RWPE2 (cell line): ENCODE results near the gene MPO.

Source experiments
- ATAC-seq: fragments of 200-7000 bp; cut with Tn5 transposase; 3 replicates; pipeline ENCODE4 v1.9.1; 2021; ENCODE audit warnings: low read depth
- DNase-seq: peaks from one replicate; pipeline ENCODE4 v3.0.0-alpha.2; 2020; ENCODE audit warnings: low spot score
- H3K27ac ChIP-seq: fragments of 450-650 bp; 2 replicates; pipeline ENCODE4 v1.5.1; 2017; ENCODE audit warnings: mild to moderate bottlenecking; ENCODE audit not compliant: poor library complexity, severe bottlenecking
- H3K27me3 ChIP-seq: fragments of 250-450 bp; sonication (Bioruptor Pico); 2 replicates; pipeline ENCODE4 v1.5.1; 2021; ENCODE audit warnings: mild to moderate bottlenecking, moderate library complexity; ENCODE audit not compliant: insufficient read depth, poor library complexity, severe bottlenecking
- H3K36me3 ChIP-seq: fragments of 250-450 bp; sonication (Bioruptor Pico); 2 replicates; pipeline ENCODE4 v1.5.1; 2020; ENCODE audit warnings: low read depth, mild to moderate bottlenecking, moderate library complexity
- H3K4me1 ChIP-seq: fragments of 250-450 bp; sonication (Bioruptor Pico); 2 replicates; pipeline ENCODE4 v1.5.1; 2021; ENCODE audit warnings: mild to moderate bottlenecking, moderate library complexity; ENCODE audit not compliant: insufficient read depth, poor library complexity, severe bottlenecking
- H3K4me3 ChIP-seq: fragments of 250-450 bp; sonication (Bioruptor Pico); 2 replicates; pipeline ENCODE4 v1.5.1; 2021; ENCODE audit warnings: mild to moderate bottlenecking, moderate library complexity; ENCODE audit not compliant: severe bottlenecking
- H3K9me3 ChIP-seq: fragments of 250-450 bp; sonication (Bioruptor Pico); 2 replicates; pipeline ENCODE4 v1.5.1; 2021; ENCODE audit warnings: mild to moderate bottlenecking, moderate library complexity; ENCODE audit not compliant: severe bottlenecking
- CTCF ChIP-seq: fragments of 450-650 bp; IDR thresholded peaks from one replicate; pipeline ENCODE4 v1.5.1; 2017; ENCODE audit warnings: mild to moderate bottlenecking, moderate library complexity; ENCODE audit not compliant: poor library complexity, severe bottlenecking

The MPO gene

GRCh38 chr17:58327363-58328194 lies 46.8 kb upstream of the MPO start:
- TF ChIP-seq CTCF: no peak
- Histone ChIP-seq H3K27me3 (peaks cover 4% of the 10 kb centered on the region), H3K27ac (no peak overlapping the region), H3K36me3 (no peaks in the 10 kb centered on the region), H3K4me3 (no peak overlapping the region), H3K4me1 (no peaks in the 10 kb centered on the region), H3K9me3 (no peaks in the 10 kb centered on the region)
- DNase-seq (no peak), ATAC-seq (no peak)

GRCh38 chr17:58326609-58327362 lies 46.1 kb upstream of the MPO start:
- ATAC-seq: no peak

GRCh38 chr17:58325976-58326468 lies 45.3 kb upstream of the MPO start:
- no peaks in the 10 kb centered on the region for H3K4me1 ChIP-seq
- peaks cover 4% of the 10 kb centered on the region for H3K27me3 ChIP-seq
- H3K9me3 ChIP-seq: no peaks in the 10 kb centered on the region
- no peak for TF ChIP-seq CTCF
- no peak overlapping the region for H3K4me3 ChIP-seq
- no peaks in the 10 kb centered on the region for H3K36me3 ChIP-seq
- no peak overlapping the region for H3K27ac ChIP-seq
- ATAC-seq: no peak
- no peak for DNase-seq

More at GRCh38 chr17:58326609-58327362, 46.1 kb upstream of the MPO start:
- Histone ChIP-seq H3K4me1 (no peaks in the 10 kb centered on the region), H3K9me3 (no peaks in the 10 kb centered on the region), H3K4me3 (no peak overlapping the region), H3K27ac (no peak overlapping the region), H3K36me3 (no peaks in the 10 kb centered on the region), H3K27me3 (peaks cover 4% of the 10 kb centered on the region)
- DNase-seq: no peak
- TF ChIP-seq CTCF: no peak

- Histone ChIP-seq H3K9me3 (no peaks in the 10 kb centered on the region), H3K4me1 (no peaks in the 10 kb centered on the region), H3K36me3 (no peaks in the 10 kb centered on the region), H3K27me3 (peaks cover 4% of the 10 kb centered on the region), H3K4me3 (no peak overlapping the region), H3K27ac (no peak overlapping the region)
- ATAC-seq (no peak), DNase-seq (no peak)
- no peak for TF ChIP-seq CTCF
These were observed 44.6 kb upstream of the MPO start for GRCh38 chr17:58325289-58325726.
